A204.1 (cell line): Measurements from ENCODE around the gene STX12.

Experiments
- FAIRE-seq: peaks from 2 replicates; lab custom pipeline; 2012; peaks lifted over from hg19 to GRCh38; lab: Jason Lieb, UNC

STX12 gene

GRCh38 chr1:27772932-27773825 is at the start of gene STX12:
STX12 (plus strand) TSS chr1:27773219; CDS start chr1:27773308, 89 bp downstream.
- peak; percentile 91 for FAIRE-seq

- no peak for FAIRE-seq
These were observed 48.1 kb upstream of the STX12 start for GRCh38 chr1:27724961-27725373.

DNA sequence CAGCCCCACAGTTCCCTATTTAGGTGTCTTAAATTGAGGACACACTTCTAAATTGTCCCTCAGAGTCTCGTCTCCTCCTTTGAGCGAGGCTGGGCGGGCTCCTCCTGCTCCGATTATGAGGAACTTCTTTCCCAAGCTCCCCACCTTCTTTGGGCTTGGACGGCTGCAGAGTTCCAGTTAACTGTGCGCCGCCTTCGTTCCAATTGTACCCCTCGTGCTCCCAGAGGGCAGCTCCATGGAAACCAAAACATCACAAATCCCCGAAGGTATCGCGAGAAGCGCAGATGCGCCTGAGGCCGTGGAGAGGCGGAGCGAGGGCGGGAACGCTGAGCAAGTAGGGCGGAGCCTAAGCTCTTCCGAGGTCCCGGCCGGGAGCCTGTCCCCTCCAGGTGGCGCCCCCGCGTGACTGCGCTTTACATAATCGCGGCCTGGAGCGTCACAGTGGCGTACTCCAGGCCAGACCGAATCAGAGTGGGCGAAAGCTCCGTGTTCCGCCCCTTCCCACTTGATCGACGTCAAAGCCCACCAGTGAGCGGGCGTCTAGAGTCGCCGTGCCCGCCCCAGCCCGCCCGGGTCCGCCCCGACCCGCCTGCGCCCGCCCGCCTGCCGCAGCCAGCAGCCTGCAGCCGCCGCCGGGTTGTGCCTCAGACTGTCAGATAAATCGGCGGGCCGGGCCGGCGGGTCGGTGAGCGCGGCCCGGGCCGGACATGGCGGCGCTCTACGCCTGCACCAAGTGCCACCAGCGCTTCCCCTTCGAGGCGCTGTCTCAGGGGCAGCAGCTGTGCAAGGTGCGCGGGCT is 47.4 kb upstream of the STX12 start, which contains the start of gene FAM76A:
Gene FAM76A, plus strand, starts transcription at position 588 of the 799 bp plus-strand sequence. Its CDS starts 120 bp downstream, at position 708.
- peak; percentile 94 for FAIRE-seq

DNA sequence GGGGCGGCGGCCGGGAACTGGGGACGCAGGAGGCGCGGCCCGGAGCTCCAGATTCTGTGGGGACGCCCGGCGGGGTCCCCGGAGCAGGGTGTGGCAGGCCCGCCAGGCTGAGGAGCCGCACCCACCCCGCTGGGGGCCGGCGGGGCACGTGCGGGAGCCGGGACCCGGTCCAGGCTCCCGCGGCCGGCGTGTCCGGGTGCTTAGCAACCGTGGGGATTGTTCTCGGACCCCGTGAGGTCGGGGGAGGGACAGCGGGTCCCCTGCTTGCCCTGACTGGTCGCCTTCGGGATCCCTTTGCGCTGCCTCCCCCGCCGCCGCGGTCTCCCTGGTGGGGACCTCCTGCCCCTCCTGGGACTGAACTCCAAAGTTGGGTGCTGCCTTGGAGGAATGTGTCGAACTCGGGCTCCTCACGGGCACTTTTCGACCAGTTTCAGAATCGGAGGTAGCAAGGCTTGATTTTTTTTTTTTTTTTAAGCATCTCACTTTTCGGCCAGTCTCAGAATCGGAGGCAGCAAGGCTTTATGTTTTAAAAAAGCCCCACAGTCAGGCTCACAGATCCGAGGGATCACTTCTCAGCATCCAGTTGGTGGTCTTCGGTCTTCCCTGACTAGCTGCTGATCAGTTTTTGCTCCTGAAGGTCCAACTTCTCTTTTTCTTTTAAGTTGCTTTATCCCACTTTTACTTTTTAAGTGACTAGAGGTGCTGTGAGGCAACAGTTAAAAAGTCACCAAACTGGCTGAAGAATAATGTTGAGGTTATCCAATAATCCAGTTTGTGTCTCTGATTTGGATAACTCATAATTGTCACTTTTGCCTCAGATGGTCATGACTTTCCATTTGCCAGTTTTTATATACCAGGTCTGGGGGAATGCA is 46.6 kb upstream of the STX12 start:
- no peak for FAIRE-seq

DNA sequence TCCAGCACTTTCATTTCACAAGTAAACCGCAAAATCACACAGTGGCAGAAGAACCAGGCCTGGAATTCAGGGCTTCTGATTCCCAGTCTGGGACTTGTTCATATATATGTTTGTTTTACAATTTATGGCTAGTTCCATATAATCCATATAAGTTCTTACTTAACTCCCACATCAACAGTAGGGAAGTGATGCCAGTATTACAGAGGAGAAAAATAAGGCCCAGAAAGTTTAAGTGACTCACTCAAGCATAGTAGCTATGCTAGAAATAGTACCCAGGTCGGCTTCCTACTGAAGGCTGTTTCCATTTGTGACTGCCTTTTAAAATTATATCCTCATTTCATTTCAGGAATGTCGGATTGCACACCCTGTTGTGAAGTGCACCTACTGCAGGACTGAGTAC is 45.9 kb upstream of the STX12 start:
- FAIRE-seq: no peak

GRCh38 chr1:27736252-27736651 is 36.8 kb upstream of the STX12 start:
- FAIRE-seq: no peak

DNA sequence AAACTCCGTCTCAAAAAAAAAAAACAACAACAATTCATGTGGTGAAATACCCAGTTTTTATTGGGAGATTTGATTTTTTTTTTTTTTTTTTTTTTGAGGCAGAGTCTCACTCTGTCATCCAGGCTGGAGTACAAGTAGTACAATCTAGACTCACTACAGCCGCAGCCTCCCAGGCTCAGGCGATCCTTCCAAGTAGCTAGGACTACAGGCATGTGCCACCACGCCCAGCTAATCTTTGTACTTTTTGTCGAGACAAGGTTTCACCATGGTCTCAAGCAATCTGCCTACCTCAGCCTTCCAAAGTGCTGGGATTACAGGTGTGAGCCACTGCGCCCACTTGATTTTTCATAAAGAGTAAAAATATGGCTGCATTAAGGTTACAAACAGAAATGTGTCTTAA is 31.9 kb upstream of the STX12 start:
- no peak for FAIRE-seq

DNA sequence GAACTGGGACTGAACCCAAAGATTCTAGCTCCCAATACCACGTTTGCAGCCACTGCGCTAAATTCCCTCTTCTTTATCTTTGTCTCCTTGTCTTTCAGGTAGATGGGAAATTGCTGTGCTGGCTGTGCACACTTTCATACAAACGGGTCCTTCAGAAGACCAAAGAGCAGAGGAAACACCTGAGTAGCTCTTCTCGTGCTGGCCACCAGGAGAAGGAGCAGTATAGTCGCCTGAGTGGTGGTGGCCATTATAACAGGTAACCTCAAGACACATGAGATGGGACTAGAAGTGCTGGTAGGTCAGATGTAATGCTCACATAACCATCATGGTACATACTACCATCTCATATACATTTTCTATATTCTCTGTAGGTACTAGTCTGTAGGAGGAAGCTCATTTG is 28.5 kb upstream of the STX12 start:
- no peak for FAIRE-seq

- FAIRE-seq: no peak
These were observed 27.6 kb upstream of the STX12 start for GRCh38 chr1:27745466-27745865.

DNA sequence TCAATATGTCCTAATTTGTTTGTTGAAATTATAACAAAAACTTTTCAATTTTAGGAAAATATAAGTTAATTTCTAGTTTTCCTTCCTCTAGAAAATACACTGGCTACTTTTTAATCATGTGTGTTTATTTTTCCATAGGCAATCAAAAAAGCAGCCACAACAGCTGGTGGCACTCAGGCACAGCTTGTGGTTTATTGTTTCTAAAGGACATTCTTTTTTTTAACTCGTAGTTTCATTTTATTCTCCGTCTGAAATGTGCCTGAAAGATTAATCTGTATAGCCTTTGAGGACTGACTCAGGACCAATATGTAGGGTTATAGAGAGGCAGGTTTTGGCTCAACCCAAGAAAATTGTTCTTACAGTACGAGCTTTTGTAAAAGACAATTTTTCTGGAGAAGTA is 20.7 kb upstream of the STX12 start:
- no peak for FAIRE-seq

- no peak for FAIRE-seq
These were observed 17.7 kb upstream of the STX12 start for GRCh38 chr1:27755286-27755685.

GRCh38 chr1:27755865-27756264 is 17.2 kb upstream of the STX12 start:
- FAIRE-seq: no peak

GRCh38 chr1:27759236-27759635 is 13.8 kb upstream of the STX12 start:
- FAIRE-seq: no peak

DNA sequence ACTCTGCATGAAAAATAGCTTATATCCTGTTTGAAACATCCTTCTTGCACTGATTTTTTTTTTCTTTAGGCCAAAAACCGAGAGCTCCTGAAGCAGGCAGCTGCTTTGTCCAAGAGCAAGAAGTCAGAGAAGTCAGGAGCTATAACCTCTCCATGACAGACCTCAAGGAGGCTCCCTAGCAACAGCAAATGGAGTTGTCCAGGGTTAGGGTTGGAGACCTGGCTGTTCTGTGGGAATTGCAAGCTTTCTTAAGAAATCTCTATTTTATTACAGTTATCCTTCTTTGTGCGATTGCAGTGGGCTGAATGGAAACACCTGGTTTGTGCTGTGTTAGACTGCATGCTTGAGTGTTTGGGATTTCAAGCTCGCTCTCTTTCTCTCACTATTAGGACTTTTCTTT is 12.6 kb upstream of the STX12 start:
- FAIRE-seq: no peak

DNA sequence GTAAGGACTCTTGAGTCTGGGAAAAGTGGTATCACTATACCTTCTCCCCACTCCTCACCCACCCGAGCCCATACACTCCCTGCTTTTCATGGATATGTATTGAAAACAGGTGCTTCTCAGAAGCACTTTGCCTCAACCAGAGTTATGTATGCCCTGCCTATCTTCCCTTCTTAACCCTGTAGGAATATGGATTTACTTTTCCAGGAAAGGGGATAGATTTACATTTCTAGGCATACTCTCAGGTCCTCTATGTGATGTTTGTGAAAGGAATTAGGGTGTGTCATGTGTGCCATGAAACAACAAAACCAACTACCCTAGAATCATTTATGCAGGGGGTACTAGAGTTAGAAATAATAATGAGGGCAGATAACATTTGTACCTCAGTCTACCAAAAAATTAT is 11.0 kb upstream of the STX12 start:
- no peak for FAIRE-seq

DNA sequence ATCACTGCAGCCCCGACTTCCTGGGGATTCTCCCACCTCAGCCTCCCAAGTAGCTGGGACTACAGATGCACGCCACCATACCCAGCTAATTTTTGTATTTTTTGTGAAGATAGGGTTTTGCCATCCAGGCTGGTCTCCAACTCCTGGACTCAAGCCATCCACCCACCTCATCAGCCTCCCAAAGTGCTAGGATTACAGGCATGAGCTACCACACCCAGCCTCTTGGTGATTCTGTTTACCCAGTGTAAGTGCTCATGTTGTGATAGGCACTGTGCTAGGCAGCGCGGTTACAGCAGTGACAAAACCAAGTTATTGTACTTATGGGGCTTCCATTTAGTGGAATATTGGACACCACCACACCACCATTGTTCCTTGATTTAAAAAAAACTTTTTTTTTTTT is 9.7 kb upstream of the STX12 start:
- no peak for FAIRE-seq

- no peak for FAIRE-seq
These were observed 2.7 kb upstream of the STX12 start for GRCh38 chr1:27770293-27770830.

DNA sequence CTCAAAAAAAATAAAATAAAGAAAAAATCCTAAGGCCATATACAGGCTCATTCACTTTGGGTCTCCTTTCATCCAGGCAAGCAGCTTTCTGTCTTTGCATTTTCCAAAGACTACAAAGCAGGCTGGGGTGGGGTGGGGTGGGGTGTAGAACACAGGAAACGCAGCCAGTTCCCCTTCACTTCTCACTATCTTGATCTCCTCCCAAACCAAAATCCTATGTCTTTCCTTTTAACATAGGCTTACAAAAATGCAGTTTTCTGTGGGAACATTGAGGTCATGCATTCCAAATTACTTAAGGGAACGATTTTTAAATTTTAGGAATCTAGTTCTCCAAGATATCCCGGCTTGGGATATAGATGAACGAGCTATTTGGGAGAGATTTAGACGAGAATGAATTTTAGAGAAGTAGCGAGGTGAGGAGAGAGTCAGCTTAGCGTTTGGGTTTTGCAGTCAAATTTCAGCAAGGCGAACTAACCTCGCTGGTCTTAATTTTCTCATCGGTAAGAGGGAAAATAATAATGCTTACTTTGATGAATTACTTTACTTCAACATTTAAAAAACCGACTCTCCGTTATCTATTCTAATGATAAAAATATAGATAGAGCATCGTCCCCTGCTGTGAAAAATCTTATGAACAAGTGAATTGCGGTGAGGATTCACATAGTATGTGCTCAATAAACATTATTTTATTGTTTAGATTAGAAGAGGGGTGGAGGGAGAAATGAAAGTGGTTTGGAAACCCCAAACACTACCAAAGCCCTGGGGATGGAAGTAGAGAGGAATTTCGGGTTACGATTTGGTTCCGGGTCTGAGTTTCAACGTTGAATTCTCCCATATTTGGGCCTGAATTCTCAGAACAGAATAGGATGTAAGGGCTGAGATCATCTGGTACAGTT is 735 bp upstream of the STX12 start:
- no peak for FAIRE-seq

DNA sequence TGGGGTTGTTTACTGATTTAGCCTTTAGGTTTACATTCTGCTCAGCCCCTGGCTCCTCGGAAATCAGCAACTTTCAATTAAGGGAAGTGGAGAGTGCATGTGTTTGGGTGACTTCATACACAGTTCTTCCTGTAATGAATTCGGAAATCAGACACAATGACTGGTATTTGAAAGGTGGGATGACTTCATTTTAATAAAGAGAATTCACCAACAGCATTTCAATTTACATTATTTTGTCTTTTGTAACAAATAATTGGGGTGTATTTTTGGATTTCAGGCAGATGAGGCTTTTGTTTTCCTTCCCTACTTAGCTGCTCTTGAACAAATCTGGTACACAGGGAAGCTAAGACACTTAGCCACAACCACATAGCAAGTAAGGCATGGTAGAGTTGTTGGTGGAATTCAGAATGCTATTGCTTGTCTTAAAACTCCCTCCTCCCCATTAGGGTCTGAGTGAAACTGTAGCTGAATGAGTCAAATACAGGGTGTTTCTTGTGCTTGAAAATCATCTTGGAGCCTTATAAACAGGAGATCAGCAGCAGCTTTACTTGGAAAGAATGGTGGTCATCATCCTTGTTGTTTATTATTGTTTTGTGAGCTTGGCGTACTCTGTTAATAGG is 917 bp downstream of the STX12 start:
- FAIRE-seq: no peak

DNA sequence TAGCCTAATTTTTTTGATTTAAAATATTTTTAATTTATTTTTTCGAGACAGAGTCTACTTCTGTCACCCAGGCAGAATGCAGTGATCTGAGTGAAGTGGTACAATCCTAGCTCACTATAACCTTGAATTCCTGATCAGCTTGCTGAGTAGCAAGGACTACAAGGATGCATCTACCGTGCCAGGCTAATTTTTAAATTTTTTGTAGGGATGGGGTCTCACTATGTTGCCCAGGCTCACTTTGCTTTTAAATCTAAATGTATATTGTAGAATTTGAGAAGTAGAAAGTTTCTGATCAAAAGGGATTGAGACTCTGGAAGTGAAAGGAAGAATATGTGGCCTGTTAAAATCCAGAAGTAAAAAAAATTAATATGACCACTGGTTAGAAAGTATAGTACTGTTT is 1.6 kb downstream of the STX12 start:
- FAIRE-seq: no peak
